ENCODE results near the gene CYRIA.

The CYRIA gene

GRCh38 chr2:16640001-16640700 lies 25.5 kb downstream of the CYRIA start:
- Histone ChIP-seq H3K9me3 (no peaks in the 10 kb centered on the region), H3K4me3 (no peak overlapping the region), H3K4me1 (no peaks in the 10 kb centered on the region), H3K36me3 (replicated peaks) (no peaks in the 10 kb centered on the region), H3K27me3 (ENCODE audit: low read depth) (no peaks in the 10 kb centered on the region)
- in situ Hi-C loops (cut with MboI; ENCODE audit: low sequenced_read_pairs), result no loop called here
- DNase-seq (ENCODE audit: low spot score in 2 of 2), result no peak

GRCh38 chr2:16639431-16639830 lies 26.2 kb downstream of the CYRIA start:
- Histone ChIP-seq H3K36me3 (replicated peaks) (no peaks in the 10 kb centered on the region), H3K9me3 (no peaks in the 10 kb centered on the region), H3K27me3 (ENCODE audit: low read depth) (no peaks in the 10 kb centered on the region), H3K4me1 (no peaks in the 10 kb centered on the region), H3K4me3 (no peak overlapping the region)
- peak; percentile 33 to 55 for DNase-seq (ENCODE audit: low spot score in 2 of 2)
- in situ Hi-C loops (cut with MboI; ENCODE audit: low sequenced_read_pairs), result no loop called here

- in situ Hi-C loops (cut with MboI; ENCODE audit: low sequenced_read_pairs), result no loop called here
- Histone ChIP-seq H3K4me1 (no peaks in the 10 kb centered on the region), H3K36me3 (replicated peaks) (no peaks in the 10 kb centered on the region), H3K4me3 (no peak overlapping the region), H3K9me3 (no peaks in the 10 kb centered on the region), H3K27me3 (ENCODE audit: low read depth) (no peaks in the 10 kb centered on the region)
- no peak for DNase-seq (ENCODE audit: low spot score in 2 of 2)
These were observed 26.7 kb downstream of the CYRIA start for GRCh38 chr2:16638946-16639345.

- Histone ChIP-seq H3K4me3 (no peak overlapping the region), H3K27me3 (ENCODE audit: low read depth) (no peaks in the 10 kb centered on the region), H3K36me3 (replicated peaks) (no peaks in the 10 kb centered on the region), H3K4me1 (no peaks in the 10 kb centered on the region), H3K9me3 (no peaks in the 10 kb centered on the region)
- no peak for DNase-seq (ENCODE audit: low spot score in 2 of 2)
- in situ Hi-C loops (cut with MboI; ENCODE audit: low sequenced_read_pairs), result no loop called here
These were observed 28.3 kb downstream of the CYRIA start for GRCh38 chr2:16637304-16637703.

GRCh38 chr2:16635791-16636699 lies 29.6 kb downstream of the CYRIA start:
- no peaks in the 10 kb centered on the region for H3K27me3 ChIP-seq (ENCODE audit: low read depth)
- DNase-seq (ENCODE audit: low spot score in 2 of 2), result no peak
- H3K4me1 ChIP-seq, result no peaks in the 10 kb centered on the region
- no peaks in the 10 kb centered on the region for H3K9me3 ChIP-seq
- in situ Hi-C loops (cut with MboI; ENCODE audit: low sequenced_read_pairs), result no loop called here
- H3K36me3 ChIP-seq (replicated peaks), result no peaks in the 10 kb centered on the region
- no peak overlapping the region for H3K4me3 ChIP-seq

- DNase-seq (ENCODE audit: low spot score in 2 of 2), result no peak
- no peaks in the 10 kb centered on the region for H3K36me3 ChIP-seq (replicated peaks)
- H3K9me3 ChIP-seq, result no peaks in the 10 kb centered on the region
- in situ Hi-C loops (cut with MboI; ENCODE audit: low sequenced_read_pairs), result no loop called here
- no peaks in the 10 kb centered on the region for H3K27me3 ChIP-seq (ENCODE audit: low read depth)
- no peak overlapping the region for H3K4me3 ChIP-seq
- H3K4me1 ChIP-seq, result no peaks in the 10 kb centered on the region
These were observed 31.8 kb downstream of the CYRIA start for GRCh38 chr2:16633621-16634430.

- no peaks in the 10 kb centered on the region for H3K4me1 ChIP-seq
- no peaks in the 10 kb centered on the region for H3K36me3 ChIP-seq (replicated peaks)
- H3K9me3 ChIP-seq, result no peaks in the 10 kb centered on the region
- H3K27me3 ChIP-seq (ENCODE audit: low read depth), result no peaks in the 10 kb centered on the region
- H3K4me3 ChIP-seq, result no peak overlapping the region
- DNase-seq (ENCODE audit: low spot score in 2 of 2), result no peak
- in situ Hi-C loops (cut with MboI; ENCODE audit: low sequenced_read_pairs), result no loop called here
These were observed 33.0 kb downstream of the CYRIA start for GRCh38 chr2:16632598-16632997.

GRCh38 chr2:16630463-16630862 lies 35.2 kb downstream of the CYRIA start:
- H3K4me1 ChIP-seq, result no peaks in the 10 kb centered on the region
- no peak for DNase-seq (ENCODE audit: low spot score in 2 of 2)
- H3K36me3 ChIP-seq (replicated peaks), result no peaks in the 10 kb centered on the region
- no peaks in the 10 kb centered on the region for H3K9me3 ChIP-seq
- no peaks in the 10 kb centered on the region for H3K27me3 ChIP-seq (ENCODE audit: low read depth)
- in situ Hi-C loops (cut with MboI; ENCODE audit: low sequenced_read_pairs), result no loop called here
- no peak overlapping the region for H3K4me3 ChIP-seq

GRCh38 chr2:16629770-16630169 lies 35.9 kb downstream of the CYRIA start:
- in situ Hi-C loops (cut with MboI; ENCODE audit: low sequenced_read_pairs), result no loop called here
- Histone ChIP-seq H3K36me3 (replicated peaks) (no peaks in the 10 kb centered on the region), H3K27me3 (ENCODE audit: low read depth) (no peaks in the 10 kb centered on the region), H3K9me3 (no peaks in the 10 kb centered on the region), H3K4me1 (no peaks in the 10 kb centered on the region), H3K4me3 (no peak overlapping the region)
- no peak for DNase-seq (ENCODE audit: low spot score in 2 of 2)

GRCh38 chr2:16629044-16629443 lies 36.6 kb downstream of the CYRIA start:
- DNase-seq (ENCODE audit: low spot score in 2 of 2), result no peak
- no peak overlapping the region for H3K4me3 ChIP-seq

GRCh38 chr2:16628314-16628713 lies 37.3 kb downstream of the CYRIA start:
- no peak overlapping the region for H3K4me3 ChIP-seq
- H3K4me1 ChIP-seq, result no peaks in the 10 kb centered on the region
- no peaks in the 10 kb centered on the region for H3K9me3 ChIP-seq
- no peaks in the 10 kb centered on the region for H3K27me3 ChIP-seq (ENCODE audit: low read depth)
- in situ Hi-C loops (cut with MboI; ENCODE audit: low sequenced_read_pairs), result no loop called here
- DNase-seq (ENCODE audit: low spot score in 2 of 2), result no peak
- H3K36me3 ChIP-seq (replicated peaks), result no peaks in the 10 kb centered on the region

More at GRCh38 chr2:16629044-16629443, 36.6 kb downstream of the CYRIA start:
- Histone ChIP-seq H3K36me3 (replicated peaks) (no peaks in the 10 kb centered on the region), H3K9me3 (no peaks in the 10 kb centered on the region), H3K4me1 (no peaks in the 10 kb centered on the region), H3K27me3 (ENCODE audit: low read depth) (no peaks in the 10 kb centered on the region)
- in situ Hi-C loops (cut with MboI; ENCODE audit: low sequenced_read_pairs), result no loop called here

- in situ Hi-C loops (cut with MboI; ENCODE audit: low sequenced_read_pairs), result no loop called here
- H3K9me3 ChIP-seq, result no peaks in the 10 kb centered on the region
- no peak overlapping the region for H3K4me3 ChIP-seq
- H3K27me3 ChIP-seq (ENCODE audit: low read depth), result no peaks in the 10 kb centered on the region
- no peaks in the 10 kb centered on the region for H3K36me3 ChIP-seq (replicated peaks)
- no peak for DNase-seq (ENCODE audit: low spot score in 2 of 2)
- no peaks in the 10 kb centered on the region for H3K4me1 ChIP-seq
These were observed 38.5 kb downstream of the CYRIA start for GRCh38 chr2:16626997-16627605.

GRCh38 chr2:16626497-16626896 lies 39.1 kb downstream of the CYRIA start:
- in situ Hi-C loops (cut with MboI; ENCODE audit: low sequenced_read_pairs), result no loop called here
- no peaks in the 10 kb centered on the region for H3K9me3 ChIP-seq
- no peaks in the 10 kb centered on the region for H3K4me1 ChIP-seq
- no peaks in the 10 kb centered on the region for H3K36me3 ChIP-seq (replicated peaks)
- DNase-seq (ENCODE audit: low spot score in 2 of 2), result no peak
- H3K4me3 ChIP-seq, result no peak overlapping the region
- no peaks in the 10 kb centered on the region for H3K27me3 ChIP-seq (ENCODE audit: low read depth)

Measured in HAP-1 (cell line).